PC-9 (cell line): ENCODE results near the gene LECT2. TPM values are rescaled to one million over a fixed set of nuclear protein-coding genes. Genes with fewer than 3 reads are reported as not detected.

Source experiments
- BruUV-seq: library from RNA; stranded (reverse); fragments of 400-500 nt; replicated peaks from 2 replicates; lab custom pipeline; 2021; lab: Mats Ljungman, UMichigan
- CTCF ChIA-PET: fragments of 300-600 bp; sonication (Branson Sonifier 250); formaldehyde crosslinking; loops from one replicate; lab custom pipeline; 2022; ENCODE audit warnings: antibody characterized with exemption; lab: Charles Lee
- POLR2A ChIA-PET: fragments of 300-600 bp; sonication (Branson Sonifier 250); formaldehyde crosslinking; loops from one replicate; lab custom pipeline; 2022; ENCODE audit warnings: antibody characterized with exemption; ENCODE audit not compliant: unreplicated experiment; lab: Charles Lee
- DNase-seq, 2 experiments: peaks; one replicate each; pipeline versions ENCODE4 v3.0.0 to v3.0.0-alpha.2; 2015 to 2022; ENCODE audit warnings: mixed read lengths in 1 of 2
- H2AFZ ChIP-seq: fragments of 200-600 bp; sonication (generic); 2 replicates; pipeline ENCODE4 v1.8.1; 2017; ENCODE audit warnings: antibody characterized with exemption
- H3F3A ChIP-seq: fragments of 200-600 bp; sonication (generic); 2 replicates; pipeline ENCODE4 v1.8.1; 2017; ENCODE audit warnings: antibody characterized with exemption, mild to moderate bottlenecking, low read depth; ENCODE audit not compliant: insufficient read depth
- H3K27ac ChIP-seq: fragments of 200-600 bp; sonication (generic); 2 replicates; pipeline ENCODE4 v1.6.1; 2016; ENCODE audit warnings: mixed run types
- H3K27me3 ChIP-seq: fragments of 200-600 bp; sonication (generic); 2 replicates; pipeline ENCODE4 v1.6.1; 2016; ENCODE audit warnings: low read depth, mixed run types; ENCODE audit not compliant: insufficient read depth
- H3K36me3 ChIP-seq: fragments of 200-600 bp; sonication (generic); 2 replicates; pipeline ENCODE4 v1.6.1; 2016; ENCODE audit warnings: low read depth, mixed run types
- H3K4me1 ChIP-seq: fragments of 200-600 bp; sonication (generic); replicated peaks from 2 replicates; pipeline ENCODE4 v1.6.1; 2016; ENCODE audit warnings: mixed run types; ENCODE audit not compliant: insufficient read depth
- H3K4me2 ChIP-seq: fragments of 200-600 bp; sonication (generic); 2 replicates; pipeline ENCODE4 v1.6.1; 2017; ENCODE audit warnings: mixed run types
- H3K4me3 ChIP-seq: fragments of 200-600 bp; sonication (generic); 2 replicates; pipeline ENCODE4 v1.6.1; 2016; ENCODE audit warnings: mixed run types
- H3K79me2 ChIP-seq: fragments of 200-600 bp; sonication (generic); 2 replicates; pipeline ENCODE4 v1.6.1; 2017; ENCODE audit warnings: low read depth, mixed run types
- H3K9me2 ChIP-seq: fragments of 200-600 bp; sonication (generic); 2 replicates; pipeline ENCODE4 v1.8.1; 2017; ENCODE audit warnings: mild to moderate bottlenecking; ENCODE audit not compliant: insufficient read depth
- H3K9me3 ChIP-seq: fragments of 200-600 bp; sonication (generic); 2 replicates; pipeline ENCODE4 v1.8.1; 2016; ENCODE audit warnings: low read depth; ENCODE audit not compliant: insufficient read depth
- H4K20me1 ChIP-seq: fragments of 200-600 bp; sonication (generic); 2 replicates; pipeline ENCODE4 v1.8.1; 2017; ENCODE audit not compliant: insufficient read depth
- EZH2 ChIP-seq: fragments of 200-600 bp; sonication (generic); IDR thresholded peaks from 2 replicates; pipeline ENCODE4 v1.8.0; 2017; ENCODE audit warnings: antibody characterized with exemption, low read depth
- intact Hi-C: fragments of 100-400 bp; cut with micrococcal nuclease; formaldehyde crosslinking; loops from one replicate; pipeline ENCODE4 v1.10.0; 2022; ENCODE audit not compliant: unreplicated experiment
- total RNA-seq: library from RNA; stranded (reverse); gene quantifications from 2 replicates; pipeline ENCODE4 v1.2.3, GENCODE V29; 2021
- TF ChIP-seq, protein P1 (sequence below): fragments of 200-600 bp; sonication (generic); conservative IDR thresholded peaks from 2 replicates; pipeline ENCODE4 v1.6.1; 2017; ENCODE audit warnings: mixed run types, antibody characterized with exemption, mild to moderate bottlenecking, moderate library complexity

The LECT2 gene
- total RNA-seq, 1 experiment from 2014 or later: not detected

DNA sequence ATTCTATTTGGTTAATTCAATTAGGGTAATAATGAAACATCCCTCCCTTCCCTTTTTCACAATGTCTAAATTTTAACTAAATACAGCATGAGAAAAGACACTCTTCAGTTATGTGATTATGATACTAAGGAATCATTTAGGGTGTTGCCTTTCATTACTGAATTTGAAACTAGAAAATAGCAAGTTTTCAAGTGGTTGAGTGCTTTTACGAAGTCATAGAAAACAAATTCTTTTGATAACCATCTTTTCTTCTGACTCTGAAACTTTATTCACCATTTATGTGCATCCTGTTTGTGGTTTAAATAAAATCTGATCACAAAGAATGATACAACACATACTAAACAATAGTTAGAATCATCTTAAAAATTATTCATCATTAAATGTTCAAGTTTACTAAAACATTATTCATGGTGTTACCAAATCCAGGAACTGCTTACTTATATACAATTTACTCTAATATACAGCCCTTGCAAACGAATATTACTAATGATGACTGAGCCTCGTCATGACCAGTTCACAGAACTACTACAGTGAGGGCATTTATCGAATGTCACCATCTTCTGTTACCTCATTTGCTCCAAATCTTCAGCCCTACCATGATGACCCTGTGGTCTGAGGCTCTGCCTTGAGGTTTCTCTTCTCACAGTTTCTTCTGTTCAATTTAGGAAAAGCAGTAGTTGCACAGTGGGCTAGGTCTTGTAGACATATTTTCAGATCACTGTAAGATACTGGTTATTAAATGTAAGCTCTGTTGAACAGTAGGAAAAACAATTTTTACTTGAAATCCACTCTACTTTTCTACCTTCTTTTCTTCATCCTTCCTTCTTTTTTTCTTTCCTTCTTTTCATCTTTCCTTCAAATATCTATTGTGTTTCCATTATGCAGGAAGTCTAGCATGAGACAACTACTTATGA, 40.8 kb downstream of the LECT2 start:
- Histone ChIP-seq H3K4me2 (no peak overlapping the region), H3K27me3 (peaks cover 71% of the 10 kb centered on the region), H3F3A (no peaks in the 10 kb centered on the region), H3K79me2 (no peaks in the 10 kb centered on the region), H3K4me1 (no peaks in the 10 kb centered on the region), H3K9me3 (no peaks in the 10 kb centered on the region; the same call in 1 of the 2 replicates), H3K4me3 (no peak overlapping the region), H3K9me2 (no peaks in the 10 kb centered on the region), H3K27ac (no peak overlapping the region), H2AFZ (no peak overlapping the region), H3K36me3 (no peaks in the 10 kb centered on the region), H4K20me1 (no peaks in the 10 kb centered on the region)
- DNase-seq: no peak
- CTCF ChIA-PET: no interaction called here
- no TSS peak for BruUV-seq
- TF ChIP-seq, protein P1, sequence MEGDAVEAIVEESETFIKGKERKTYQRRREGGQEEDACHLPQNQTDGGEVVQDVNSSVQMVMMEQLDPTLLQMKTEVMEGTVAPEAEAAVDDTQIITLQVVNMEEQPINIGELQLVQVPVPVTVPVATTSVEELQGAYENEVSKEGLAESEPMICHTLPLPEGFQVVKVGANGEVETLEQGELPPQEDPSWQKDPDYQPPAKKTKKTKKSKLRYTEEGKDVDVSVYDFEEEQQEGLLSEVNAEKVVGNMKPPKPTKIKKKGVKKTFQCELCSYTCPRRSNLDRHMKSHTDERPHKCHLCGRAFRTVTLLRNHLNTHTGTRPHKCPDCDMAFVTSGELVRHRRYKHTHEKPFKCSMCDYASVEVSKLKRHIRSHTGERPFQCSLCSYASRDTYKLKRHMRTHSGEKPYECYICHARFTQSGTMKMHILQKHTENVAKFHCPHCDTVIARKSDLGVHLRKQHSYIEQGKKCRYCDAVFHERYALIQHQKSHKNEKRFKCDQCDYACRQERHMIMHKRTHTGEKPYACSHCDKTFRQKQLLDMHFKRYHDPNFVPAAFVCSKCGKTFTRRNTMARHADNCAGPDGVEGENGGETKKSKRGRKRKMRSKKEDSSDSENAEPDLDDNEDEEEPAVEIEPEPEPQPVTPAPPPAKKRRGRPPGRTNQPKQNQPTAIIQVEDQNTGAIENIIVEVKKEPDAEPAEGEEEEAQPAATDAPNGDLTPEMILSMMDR: no peak
- no peak for TF ChIP-seq EZH2
- POLR2A ChIA-PET: no interaction called here
- intact Hi-C loops: no loop called here

DNA sequence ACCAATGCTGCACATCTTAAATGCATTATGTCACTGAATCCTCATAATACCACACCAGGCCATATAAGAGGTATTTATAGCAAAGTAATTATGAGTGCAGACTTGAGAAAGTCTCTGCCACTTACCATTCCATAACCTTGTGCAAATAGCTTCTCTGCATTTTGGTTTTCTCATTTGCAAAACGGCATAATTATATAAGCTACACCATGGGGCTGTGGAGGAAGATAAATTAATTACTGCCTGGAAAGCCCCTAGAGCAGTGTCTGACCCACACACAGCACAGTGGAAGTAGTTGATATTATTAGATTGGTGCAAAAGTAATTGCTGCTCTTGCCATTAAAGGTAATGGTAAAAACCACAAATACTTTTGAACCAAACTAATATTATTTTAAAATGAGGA, 49.6 kb downstream of the LECT2 start:
- Histone ChIP-seq H3K4me2 (no peak overlapping the region), H2AFZ (no peak overlapping the region), H3K4me3 (no peak overlapping the region), H3F3A (no peaks in the 10 kb centered on the region), H3K36me3 (no peaks in the 10 kb centered on the region), H3K79me2 (no peaks in the 10 kb centered on the region), H4K20me1 (no peaks in the 10 kb centered on the region), H3K9me2 (no peaks in the 10 kb centered on the region), H3K27ac (no peak overlapping the region), H3K27me3 (peaks cover 49% of the 10 kb centered on the region), H3K9me3 (no peaks in the 10 kb centered on the region; the same call in 1 of the 2 replicates), H3K4me1 (no peaks in the 10 kb centered on the region)
- ChIA-PET POLR2A (no interaction called here), CTCF (no interaction called here)
- intact Hi-C loops: no loop called here
- TF ChIP-seq, protein P1: no peak
- TF ChIP-seq EZH2: no peak
- no TSS peak for BruUV-seq
- no peak for DNase-seq

DNA sequence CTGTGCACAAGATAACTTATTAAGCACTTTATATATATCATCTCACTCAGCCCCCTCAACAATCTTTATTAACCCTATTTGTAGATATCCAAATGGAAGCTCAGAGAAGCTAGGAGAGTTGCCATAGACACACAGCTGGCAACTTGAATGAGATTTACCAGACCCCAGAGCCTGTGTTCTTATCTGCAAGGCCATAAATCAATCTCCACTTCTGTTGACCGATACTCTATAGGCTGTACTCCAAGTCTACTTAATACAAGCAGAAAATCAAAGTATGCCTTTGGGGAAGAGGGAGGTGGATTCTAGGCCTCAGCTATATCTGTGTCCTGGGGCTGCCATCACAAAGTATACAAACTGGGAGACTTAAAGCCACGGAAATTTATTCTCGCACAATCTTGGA, 53.1 kb downstream of the LECT2 start:
- DNase-seq: no peak
- TF ChIP-seq, protein P1: no peak
- no peak for TF ChIP-seq EZH2
- Histone ChIP-seq H3K9me3 (no peaks in the 10 kb centered on the region), H3K27ac (no peak overlapping the region), H3K9me2 (no peaks in the 10 kb centered on the region), H3K4me3 (no peak overlapping the region), H2AFZ (no peak overlapping the region), H3K4me2 (no peak overlapping the region), H3K79me2 (no peaks in the 10 kb centered on the region), H4K20me1 (no peaks in the 10 kb centered on the region), H3K27me3 (peaks cover 33% of the 10 kb centered on the region; the same call in 1 of the 2 replicates), H3K4me1 (no peaks in the 10 kb centered on the region), H3K36me3 (no peaks in the 10 kb centered on the region), H3F3A (no peaks in the 10 kb centered on the region)
- intact Hi-C loops: no loop called here
- POLR2A ChIA-PET: no interaction called here
- CTCF ChIA-PET: no interaction called here
- no TSS peak for BruUV-seq
